AG08396 (cell line): ENCODE results near the gene RENBP.

Source experiments
- DNase-seq: peaks from one replicate; pipeline ENCODE4 v3.0.0; 2012; ENCODE audit warnings: low spot score, mixed read lengths

The RENBP gene

DNA sequence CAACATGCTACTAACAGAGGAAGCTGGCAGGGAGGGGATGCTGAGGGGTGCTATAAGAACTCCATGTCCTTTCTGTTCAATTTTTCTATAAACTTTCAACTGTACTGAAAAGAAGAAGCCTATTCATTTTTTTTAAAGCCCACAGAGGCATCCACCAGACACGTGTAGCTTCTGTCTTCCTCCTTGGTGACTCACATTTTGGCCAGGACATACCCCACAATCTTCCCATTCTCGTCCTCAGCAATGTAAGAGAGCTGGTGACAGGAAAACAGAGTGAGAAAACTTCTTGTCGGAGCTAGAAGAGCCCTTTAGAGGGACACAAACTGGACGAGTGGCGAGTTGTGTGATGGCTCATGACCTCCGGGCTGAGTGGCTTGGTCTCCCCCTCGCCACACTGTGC, 10.7 kb downstream of the RENBP start:
- DNase-seq = peak; percentile 59

DNA sequence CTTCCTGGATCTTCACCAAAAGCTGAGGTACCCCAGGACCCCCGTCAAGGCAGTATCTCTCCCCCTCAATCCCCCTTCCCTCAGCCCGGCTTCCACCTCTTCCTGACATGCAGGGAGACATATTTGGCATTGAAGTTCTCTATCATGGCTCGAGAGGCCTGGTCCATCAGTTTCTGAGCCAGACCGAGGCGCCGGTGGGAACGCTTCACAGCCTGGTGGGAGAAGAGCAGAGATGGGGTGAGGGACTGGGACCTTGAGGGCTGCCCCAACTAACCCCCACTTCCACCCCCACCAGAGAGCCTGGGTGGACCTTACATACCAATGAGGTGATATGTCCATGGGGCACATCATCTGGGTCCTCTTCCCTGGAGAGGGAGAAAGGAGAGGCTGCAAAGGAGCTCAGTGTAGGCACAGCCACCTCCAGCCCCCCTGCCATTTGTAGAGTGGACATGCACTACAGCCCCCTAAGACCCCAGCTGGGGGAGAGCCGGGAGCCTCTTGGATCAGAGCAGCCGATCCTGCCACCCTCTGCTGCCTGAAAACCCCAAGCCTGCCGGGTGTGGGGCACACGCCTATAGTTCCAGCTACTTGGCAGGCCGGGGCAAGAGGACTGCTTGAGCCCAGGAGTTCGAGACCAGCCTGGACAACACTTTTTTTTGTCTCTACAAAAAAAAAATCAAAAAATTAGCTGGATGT, 12.1 kb downstream of the RENBP start:
- no peak for DNase-seq

DNA sequence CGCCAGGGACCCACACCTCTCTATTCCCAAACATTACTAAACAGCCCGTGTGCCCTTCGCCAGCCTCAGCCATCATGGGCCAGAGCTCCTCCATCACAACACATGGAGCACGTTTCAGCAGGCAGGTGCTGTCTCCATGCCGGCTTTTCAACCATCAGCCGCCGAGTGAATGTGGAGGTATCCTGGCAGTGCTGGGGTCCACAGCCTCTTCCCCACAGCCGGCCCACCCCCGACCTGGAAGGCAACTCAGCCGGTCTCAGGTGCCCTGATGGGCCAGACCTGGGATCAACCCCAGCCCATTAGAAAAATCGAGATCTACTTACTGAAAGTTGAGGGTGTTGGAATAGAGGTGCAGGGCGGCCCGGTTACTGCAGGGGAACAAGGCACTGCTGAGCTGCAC, 12.7 kb downstream of the RENBP start:
- DNase-seq = no peak

DNA sequence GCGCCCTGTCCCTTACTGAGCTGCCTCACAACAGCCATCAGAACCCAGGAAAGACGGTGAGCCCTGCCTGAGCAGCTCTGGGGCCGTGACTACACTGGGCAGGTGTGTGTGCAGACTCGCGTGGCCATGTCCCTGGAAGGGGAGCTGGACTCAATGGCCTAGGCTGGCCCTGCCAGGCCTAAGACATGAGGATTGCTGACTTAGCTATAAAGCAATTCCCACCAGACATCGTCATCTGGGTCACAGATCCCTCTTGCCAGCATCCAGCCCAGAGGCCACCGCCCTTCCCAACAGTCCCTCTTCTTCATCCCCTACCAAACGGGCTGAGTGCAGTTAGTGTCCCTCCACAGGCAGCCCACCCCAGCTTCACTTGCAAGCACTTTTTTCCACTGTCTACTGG, 13.3 kb downstream of the RENBP start:
- no peak for DNase-seq

DNA sequence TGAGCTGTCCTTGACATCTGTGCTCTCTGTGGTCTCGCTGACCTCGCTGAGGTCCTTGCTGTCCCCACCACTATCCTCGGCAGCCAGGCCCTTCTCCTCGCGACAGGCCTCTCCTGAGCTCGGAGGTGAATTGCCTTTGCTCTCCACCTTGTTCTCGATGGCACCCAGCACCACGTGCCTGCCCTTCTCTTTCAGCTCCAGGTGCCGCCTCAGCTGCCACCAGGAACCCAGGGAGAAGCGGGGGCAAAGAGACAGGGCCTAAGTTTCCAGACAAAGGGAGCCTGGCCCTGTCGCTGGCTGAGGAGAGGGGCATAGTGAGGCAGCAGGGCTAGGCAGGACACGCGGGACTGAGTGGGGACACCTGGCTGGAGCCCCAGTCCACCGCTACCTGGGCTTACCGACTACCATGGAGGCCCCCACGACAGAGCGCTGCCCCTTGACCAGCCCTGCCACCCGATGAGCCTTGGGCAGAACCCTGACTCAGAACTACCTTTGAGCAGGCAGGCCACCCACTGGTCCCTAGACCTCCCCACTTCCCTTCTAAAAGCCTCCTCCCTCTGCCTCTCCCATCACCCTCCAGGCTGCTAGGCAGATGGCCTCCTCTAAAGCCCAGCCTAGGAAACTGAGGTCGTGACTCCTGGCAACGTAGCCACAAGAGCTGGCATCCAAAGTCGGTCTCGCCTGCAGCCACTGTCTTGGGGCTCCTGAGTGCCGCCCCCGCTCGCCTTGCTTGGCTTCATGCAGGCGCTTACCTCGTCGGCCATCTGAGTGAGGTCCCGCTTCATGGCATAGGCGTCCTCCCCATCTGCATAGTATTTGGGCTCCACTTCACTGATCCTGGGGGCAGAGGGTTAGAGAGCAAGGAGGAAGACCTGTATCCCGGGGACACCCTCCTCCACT, 14.2 kb downstream of the RENBP start:
- DNase-seq = no peak

DNA sequence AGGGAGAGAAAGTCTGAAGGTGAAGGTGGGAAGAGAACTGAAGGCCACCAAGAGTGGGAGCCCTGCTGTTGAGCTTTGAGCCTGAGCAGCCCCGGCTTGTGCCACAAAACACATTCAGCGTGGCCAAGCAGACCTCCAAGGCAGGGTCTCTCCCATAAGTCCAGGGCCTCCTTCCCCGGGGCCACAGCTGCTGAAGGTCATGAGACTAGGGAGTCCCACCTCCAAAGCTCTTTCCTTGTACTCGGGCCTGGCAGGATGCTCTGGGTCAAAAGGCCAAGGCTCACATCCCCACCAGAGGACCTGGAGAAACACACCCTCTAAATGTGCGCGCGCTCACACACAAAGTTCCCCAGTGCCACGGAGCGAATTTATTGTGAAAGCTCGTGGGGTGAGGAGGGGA, 14.9 kb downstream of the RENBP start:
- DNase-seq = no peak

DNA sequence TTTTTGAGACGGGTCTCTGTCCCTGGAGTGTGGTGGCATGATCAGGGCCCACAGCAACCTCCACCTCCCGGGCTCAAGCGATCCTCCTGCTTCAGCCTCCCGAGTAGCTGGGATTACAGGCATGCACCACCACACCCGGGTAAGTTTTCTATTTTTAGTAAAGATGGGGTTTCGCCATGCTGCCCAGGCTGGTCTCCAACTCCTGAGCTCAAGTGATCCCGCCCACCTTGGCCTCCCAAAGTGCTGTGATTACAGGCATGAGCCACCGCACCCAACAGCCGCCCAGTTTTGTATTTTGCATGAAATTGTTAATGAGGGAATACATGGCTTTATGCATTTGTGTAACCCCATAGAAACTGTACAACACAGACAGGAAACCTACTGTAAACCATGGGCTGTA, 15.6 kb downstream of the RENBP start:
- DNase-seq = no peak

DNA sequence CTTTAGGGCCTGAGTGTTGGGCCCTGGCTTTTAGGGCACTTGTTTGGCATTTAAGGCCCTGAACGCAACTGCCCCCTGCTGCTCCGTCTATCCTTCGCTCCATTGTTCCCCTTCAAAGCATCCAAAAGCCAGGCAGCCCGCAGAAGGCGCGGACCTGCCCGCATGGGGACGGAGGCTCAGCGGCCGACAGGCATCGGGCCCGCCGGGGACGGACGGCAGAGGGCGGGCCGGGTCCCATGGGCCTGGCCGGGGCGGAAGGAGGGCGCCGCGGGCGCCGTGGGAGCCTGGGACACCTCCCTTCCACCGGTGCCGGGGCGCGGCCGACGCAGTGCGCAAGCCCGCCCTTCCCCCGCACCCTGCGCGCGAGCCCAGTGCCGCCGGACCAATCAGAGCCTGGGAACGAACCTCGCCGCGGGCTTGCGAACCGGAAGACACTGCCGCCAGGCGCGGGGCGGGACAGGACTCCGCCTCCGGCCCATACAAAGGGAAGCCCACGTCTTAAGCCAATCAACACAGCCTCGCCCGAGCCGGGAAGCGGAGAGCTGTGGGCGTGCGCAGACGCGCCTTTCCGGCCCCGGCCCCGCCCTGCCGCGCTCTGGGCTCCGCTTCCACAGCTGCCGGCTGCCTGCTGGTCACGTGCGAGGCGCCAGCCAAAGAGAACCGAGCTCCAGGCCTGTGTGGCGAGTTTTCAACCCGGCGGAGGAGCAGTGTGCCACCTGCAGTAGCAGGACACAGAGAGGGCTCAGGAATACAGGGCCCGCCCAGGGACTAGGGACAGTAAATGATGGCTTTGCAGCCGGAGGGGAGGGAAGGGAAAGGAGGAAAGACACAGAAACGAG, 16.3 kb downstream of the RENBP start:
- DNase-seq = peak; percentile 96

DNA sequence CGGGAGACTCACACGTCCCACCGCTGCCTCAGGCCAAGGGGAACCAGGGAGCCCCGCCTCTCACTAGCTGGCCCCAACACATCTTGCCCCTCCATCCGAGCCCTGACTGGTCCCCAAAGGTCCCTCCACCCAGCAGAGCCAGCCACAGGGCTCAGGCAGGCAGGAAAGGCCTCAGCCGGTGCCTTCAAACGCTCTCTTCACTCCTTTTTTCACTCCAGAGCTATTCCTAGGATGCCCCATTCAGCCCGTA, 16.8 kb downstream of the RENBP start:
- DNase-seq = no peak

DNA sequence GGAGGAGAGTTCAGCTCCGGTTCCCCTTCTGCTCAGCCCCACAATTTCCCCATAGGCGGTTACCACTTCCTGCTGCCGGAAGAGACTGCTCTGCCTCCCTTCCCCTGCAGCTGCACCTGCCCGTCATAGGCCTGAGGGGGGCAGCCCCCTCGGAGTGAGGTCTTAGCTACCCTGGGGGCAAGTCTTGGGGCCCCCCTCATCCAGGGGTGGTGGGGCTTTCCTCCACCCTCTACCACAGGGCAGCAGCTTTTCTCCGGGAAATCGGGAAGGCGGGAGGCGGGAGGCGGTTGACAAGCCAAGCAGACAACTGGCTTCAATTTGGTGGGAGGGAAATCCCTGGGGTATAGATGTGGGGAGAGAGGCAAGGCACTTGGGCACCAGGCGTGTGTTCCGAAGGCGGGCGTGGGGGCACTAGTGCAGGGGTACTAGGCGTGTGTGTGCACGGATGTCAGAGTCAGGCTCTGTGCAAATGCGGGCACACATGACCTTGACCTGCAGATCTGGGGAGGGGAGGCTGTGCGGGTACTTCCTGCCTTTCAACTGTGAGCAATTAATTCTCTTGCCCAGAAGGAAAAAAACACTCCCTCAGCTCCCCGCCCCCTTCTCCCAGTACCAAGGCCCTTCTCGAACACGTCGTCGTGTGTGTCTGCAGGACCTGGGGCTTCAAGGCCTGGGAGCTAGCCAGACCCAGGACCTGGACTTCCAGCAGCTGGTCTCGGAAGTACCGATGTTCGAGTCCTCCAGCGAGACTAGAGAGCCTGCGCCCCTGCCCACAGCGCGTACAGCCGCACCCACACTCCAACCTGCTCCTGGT, 17.4 kb downstream of the RENBP start:
- no peak for DNase-seq

DNA sequence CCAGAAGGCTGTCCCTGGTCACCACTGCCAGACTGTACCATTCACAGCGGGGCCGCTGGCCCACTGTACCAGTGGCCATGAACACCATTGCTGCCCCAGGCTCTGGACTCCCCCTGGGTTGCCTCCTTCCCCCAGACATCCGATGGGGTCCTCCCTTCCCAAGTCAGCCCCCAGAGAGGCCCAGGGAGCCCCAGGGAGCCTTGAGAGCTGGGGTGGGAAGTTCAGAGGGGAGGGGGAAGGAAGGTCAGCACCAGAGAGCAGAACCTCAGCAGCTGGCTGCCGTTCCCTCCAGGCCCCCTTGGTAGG, 17.9 kb downstream of the RENBP start:
- no peak for DNase-seq

DNA sequence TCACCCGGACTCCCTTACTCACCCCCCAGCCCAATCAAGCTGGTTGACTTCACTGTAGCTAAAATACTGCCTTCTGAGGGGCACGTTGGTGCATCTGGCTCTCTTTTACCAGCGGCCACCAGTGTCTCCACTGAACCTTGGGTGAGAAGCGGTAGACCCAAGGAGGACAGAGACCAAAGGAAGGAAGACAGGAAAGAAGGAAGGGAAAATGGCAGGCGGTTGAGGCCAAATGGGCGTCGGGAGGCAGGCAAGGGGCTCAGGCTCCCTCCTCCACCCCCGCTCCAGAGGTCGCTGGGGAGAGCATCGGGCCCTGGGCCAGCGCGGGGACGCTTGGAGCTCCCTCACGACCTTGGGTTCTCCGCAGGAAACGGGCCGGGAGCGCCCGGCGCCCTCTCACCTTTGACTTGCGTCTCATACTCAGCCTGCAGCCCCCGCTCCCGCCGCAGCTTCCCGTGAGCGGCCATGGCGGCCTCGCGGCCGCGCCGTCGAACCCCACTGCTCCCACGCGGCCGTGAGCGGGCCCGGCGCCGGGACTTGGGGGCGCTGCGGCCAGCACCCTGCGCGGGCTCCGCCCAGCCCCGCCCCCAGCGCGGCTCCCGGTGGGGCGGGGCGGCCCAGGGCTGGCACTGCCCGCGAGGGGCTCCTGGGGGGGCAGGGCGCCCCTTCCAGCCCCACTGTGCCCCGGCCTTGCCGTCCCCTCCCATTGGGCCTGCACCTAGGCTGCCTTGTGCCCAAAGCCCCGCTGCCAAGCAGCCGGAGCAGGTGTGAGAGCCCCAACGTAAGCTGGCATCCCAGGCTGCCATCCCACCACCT, 18.5 kb downstream of the RENBP start, which contains the start of gene ARHGAP4:
Gene ARHGAP4, minus strand, starts transcription at position 526 of the 813 bp plus-strand sequence. Its CDS starts 62 bp downstream, at position 464.
- DNase-seq = no peak

DNA sequence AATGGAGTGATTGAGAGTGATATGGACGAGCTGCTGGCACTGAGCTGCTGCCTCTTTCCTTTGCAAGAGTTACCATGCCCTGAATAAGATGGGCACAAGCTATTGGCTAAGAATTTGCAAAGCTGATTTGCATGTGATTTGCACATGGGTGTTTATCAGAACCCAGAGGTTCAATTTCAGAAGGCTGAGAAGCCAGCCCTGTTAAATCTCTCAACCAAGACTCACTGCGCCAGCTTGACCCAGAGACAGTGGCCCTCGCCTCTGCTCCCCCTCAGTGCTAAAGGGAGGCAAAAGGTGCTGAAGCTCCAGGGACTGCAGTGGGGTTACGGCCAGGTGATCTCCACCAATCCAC, 19.1 kb downstream of the RENBP start:
- no peak for DNase-seq

DNA sequence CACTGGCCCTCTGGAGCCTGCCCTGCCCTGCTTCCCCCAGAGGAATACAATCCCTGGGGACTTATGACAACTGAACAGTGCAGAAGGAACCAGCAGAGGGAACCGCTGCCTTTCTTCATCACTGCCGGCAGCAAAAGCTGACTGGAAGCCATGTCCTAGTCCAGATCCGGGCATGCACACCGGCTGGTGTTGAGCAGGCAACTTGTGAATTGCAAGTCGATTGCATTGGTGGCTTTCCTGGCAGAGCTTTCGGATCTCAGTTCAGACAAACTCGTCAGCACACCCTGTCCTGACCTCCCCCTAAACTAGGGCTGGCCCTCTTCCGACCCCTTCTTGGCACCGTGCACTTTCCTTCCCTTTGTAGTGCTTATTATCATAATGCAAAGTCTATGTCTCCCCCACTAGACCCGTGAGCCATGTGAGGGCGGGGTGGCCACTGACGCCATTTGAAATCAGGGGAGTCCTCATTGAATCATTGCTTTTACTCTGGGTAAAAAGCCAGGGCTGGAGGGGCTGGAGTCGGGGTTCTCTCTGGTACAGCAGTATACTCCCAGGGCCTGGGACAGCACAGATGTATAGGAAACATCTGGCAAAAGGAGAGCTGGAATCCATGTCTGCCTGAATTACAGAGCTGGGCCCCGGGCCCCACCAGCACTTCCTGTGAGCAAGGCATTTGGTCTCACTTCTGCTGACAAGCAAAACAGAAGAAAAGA, 20.1 kb downstream of the RENBP start:
- DNase-seq = peak; percentile 65

DNA sequence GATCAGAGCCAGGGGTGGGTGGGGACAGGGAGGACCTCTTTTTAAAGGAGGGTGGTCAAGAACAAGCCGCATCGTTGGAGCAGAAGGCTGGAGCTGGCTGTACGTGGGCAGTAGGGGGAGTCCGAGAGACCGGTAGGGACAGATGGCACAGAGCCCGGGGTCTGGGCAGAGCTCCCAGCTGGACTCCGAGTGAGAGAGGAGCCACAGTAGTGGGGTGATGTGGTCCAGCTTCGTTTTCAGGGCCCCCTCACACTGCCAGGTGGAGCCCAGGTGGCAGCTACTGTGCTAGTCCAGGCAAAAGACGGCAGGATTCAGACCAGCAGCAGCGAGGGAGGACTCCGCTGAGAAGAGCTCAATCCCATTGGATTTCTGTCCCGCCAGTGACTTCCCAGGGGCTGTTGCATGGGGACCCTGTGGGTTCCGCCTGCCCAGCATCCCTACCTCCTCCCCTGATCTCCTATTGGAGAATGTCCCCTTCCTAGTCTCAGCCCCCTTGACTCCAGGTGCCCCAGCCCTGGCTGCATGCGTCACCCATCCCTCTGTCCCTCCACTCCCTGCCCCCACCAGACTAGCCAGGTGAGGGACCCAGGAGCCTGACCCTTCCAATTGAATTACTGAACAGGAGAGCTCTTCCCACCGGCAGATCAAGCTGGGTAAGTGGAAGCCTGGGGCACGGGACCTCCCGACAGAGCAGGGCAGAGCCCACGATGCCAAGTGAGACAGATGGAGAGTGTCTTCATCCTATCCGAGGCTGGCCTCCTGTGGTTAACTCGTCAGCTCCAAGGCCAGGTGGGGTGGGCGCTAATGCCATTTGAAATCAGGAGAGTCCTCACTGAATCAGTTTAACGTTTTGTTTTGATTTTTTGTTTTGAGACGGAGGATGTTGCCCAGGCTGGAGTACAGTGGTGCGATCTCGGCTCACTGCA, 21.2 kb downstream of the RENBP start:
- peak; percentile 72 for DNase-seq

DNA sequence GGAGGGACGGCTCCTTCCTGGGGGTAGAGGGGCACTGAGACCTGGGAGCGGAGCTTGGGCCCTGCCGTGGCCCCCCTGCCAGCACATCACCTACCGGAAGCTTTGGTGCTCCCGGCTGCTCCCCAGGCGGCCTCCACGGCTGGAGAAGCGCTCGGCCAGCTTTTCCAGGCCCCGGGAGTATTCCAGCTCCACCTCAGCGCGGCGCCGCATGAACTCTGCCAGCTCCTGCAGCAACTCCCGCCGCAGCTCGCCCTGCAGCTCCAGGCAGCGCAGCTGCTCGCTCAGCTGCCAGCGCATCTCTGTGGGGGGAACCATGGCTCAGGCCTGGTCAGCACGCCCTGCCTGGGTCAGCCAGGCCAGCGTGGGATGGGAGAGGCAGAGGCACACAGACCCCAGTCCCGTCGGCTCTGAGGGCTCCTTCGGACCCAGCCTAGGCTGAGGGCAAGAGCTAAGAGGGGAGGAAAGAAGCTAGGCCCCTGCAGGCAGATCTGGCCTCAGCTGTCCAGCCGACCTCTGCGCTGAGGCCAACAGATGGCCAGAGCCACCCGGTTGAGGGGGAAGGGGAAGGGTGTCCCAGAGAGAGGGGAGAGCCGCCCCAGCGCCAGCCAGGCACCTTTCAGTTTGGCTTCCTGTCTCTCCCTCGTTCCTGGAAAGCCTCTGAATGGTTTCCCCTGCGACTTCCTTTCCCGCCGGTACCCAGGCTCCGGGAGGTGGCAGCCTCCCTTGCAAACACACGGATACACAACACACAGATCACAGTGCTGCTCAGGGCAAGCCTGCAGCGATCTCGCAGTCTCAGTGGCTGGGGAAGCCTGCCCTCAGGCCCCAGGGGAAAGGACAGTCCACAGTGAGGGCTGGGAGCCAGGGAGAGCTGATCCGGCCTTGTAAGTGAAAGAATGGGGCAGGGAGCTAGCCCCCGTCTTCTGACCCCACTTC, 22.7 kb downstream of the RENBP start:
- DNase-seq = no peak

DNA sequence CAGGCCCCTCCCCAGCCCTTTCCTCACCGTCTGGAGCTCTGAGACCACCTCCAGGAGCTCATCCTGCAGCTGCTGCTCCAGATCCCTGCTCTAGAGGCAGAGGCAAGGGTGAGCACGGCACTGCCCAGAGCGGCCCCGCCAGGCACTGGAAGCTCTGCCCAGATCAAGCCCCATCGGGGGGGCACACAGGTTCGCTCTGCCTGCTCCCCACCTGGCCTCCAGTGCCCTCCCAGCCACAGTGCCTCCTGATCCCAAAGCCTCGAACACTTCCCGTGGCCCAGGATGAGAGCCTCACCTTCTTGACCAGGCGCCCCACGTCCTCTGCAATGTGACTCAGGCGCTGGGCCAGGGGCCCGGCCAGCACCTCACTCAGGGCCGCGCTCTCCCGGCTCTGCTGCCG, 23.4 kb downstream of the RENBP start:
- DNase-seq = no peak

DNA sequence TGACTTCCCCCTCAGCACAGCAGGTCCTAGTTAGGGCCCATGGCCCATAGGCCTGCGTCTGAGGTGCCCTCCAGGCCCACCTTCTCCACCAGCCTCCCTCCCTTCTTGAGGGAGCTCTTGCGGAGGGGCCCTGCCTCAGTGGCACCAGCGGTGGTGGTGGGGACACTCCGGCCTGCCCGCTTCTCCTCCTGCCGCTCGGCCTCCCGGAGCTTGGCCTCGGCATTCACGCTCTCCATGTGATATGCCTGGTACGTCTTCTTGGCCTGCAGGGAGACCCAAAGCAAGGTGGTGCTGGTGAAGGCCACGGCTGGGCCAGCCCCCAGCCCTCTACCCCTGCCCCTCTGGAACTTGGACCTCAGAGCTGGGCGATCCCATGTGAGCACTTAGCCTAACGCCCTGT, 23.9 kb downstream of the RENBP start:
- no peak for DNase-seq
